C4-2B (cell line): Measurements from ENCODE around the gene MTURN.

Source experiments
- ZFX ChIP-seq: fragments of 450-650 bp; IDR thresholded peaks from 2 replicates; pipeline ENCODE4 v1.6.1; 2017
- TF ChIP-seq, protein P1 (sequence below): fragments of 450-650 bp; conservative IDR thresholded peaks from 2 replicates; pipeline ENCODE4 v1.5.1; 2017; ENCODE audit warnings: mild to moderate bottlenecking

DNA sequence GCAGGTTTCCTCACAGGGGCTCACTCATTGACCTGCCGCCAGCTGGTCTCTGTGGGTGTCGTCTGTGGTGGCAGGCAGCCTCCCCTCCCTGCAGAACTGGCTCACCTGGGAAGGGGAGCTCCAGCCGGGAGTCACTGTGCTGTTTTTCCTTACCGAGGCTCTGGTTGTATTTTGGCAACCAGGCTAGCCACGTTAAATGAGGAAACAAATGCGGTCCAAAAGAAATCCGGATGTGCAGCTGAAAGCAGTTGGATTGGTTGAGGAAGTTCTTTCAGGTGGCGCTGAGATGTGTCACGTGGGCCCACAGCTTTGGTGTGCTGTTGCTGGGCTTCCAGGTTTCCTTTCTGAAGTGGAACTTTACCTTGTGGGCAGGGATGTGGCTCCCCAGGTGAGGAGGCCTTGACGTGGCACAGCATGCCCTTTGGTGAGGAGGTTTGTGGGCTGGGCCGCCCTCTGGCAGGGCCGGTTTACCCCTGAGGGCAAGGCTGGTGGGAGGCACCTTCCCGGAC lies 14.2 kb downstream of the MTURN start:
- TF ChIP-seq, protein P1, sequence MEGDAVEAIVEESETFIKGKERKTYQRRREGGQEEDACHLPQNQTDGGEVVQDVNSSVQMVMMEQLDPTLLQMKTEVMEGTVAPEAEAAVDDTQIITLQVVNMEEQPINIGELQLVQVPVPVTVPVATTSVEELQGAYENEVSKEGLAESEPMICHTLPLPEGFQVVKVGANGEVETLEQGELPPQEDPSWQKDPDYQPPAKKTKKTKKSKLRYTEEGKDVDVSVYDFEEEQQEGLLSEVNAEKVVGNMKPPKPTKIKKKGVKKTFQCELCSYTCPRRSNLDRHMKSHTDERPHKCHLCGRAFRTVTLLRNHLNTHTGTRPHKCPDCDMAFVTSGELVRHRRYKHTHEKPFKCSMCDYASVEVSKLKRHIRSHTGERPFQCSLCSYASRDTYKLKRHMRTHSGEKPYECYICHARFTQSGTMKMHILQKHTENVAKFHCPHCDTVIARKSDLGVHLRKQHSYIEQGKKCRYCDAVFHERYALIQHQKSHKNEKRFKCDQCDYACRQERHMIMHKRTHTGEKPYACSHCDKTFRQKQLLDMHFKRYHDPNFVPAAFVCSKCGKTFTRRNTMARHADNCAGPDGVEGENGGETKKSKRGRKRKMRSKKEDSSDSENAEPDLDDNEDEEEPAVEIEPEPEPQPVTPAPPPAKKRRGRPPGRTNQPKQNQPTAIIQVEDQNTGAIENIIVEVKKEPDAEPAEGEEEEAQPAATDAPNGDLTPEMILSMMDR, result no peak
- no peak for TF ChIP-seq ZFX
